Measurements from ENCODE around the gene COL28A1. TPM values are rescaled to one million over a fixed set of nuclear protein-coding genes. Genes with fewer than 3 reads are reported as not detected.

The COL28A1 gene
- total and polyA plus RNA-seq, 3 experiments from 2014 or later, result not detected

GRCh38 chr7:7432979-7433378, 102.7 kb downstream of the COL28A1 start:
- H3K27me3 Mint-ChIP-seq, result peaks cover 15 to 48% of the 10 kb centered on the region in 2 donors
- no peaks in the 10 kb centered on the region for H3K4me1 Mint-ChIP-seq
- H3K36me3 Mint-ChIP-seq, result no peaks in the 10 kb centered on the region
- H3K9me3 ChIP-seq (ENCODE audit: low read length), result no peaks in the 10 kb centered on the region
- no peaks in the 10 kb centered on the region for H3K9me3 Mint-ChIP-seq
- CTCF ChIA-PET, result no interaction called here
- H3K36me3 ChIP-seq (ENCODE audit: insufficient read depth, low read length), result no peaks in the 10 kb centered on the region
- DNase-seq, result no peak
- POLR2A ChIA-PET, result no interaction called here
- H3K27ac Mint-ChIP-seq, result no peak overlapping the region
- H3K27me3 ChIP-seq (ENCODE audit: insufficient read depth, low read length, poor library complexity, severe bottlenecking), result peaks cover 6% of the 10 kb centered on the region
- H3K4me3 ChIP-seq (ENCODE audit: low read length), result no peak overlapping the region
- H3K4me1 ChIP-seq (ENCODE audit: insufficient read depth, low read length), result no peaks in the 10 kb centered on the region
- no peak overlapping the region for H3K27ac ChIP-seq (ENCODE audit: low read depth, low read length)
- H3K4me3 Mint-ChIP-seq, result no peak overlapping the region

DNA sequence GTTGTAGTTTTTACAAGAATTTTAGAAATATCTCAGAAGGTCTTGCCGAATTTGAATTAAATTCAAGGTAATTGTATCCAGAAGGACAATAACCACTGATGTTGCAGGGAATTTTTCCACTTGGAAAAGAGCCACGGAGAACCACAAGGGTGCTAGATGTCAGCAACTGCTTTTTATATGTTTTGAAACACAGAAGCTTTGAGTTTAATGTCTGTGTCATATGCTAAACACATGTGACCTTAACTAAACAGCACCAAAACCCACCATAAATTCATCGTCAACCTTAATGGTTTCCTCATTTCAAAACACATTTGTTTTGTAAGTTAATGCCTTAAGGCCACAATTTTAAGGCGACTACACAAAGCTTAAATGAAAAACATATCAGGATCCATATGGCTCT, 106.9 kb downstream of the COL28A1 start:
- no peak for DNase-seq
- peaks cover 6% of the 10 kb centered on the region for H3K27me3 ChIP-seq (ENCODE audit: insufficient read depth, low read length, poor library complexity, severe bottlenecking)
- ChIA-PET CTCF (no interaction called here), POLR2A (no interaction called here)
- H3K9me3 Mint-ChIP-seq, result no peaks in the 10 kb centered on the region
- no peak overlapping the region for H3K27ac ChIP-seq (ENCODE audit: low read depth, low read length)
- H3K4me1 ChIP-seq (ENCODE audit: insufficient read depth, low read length), result no peaks in the 10 kb centered on the region
- no peak overlapping the region for H3K27ac Mint-ChIP-seq
- no peak overlapping the region for H3K4me3 ChIP-seq (ENCODE audit: low read length)
- no peaks in the 10 kb centered on the region for H3K9me3 ChIP-seq (ENCODE audit: low read length)
- no peaks in the 10 kb centered on the region for H3K36me3 Mint-ChIP-seq
- H3K36me3 ChIP-seq (ENCODE audit: insufficient read depth, low read length), result no peaks in the 10 kb centered on the region
- peaks cover 11 to 32% of the 10 kb centered on the region in 2 donors for H3K27me3 Mint-ChIP-seq
- peaks cover 6 to 14% (median 9%) of the 10 kb centered on the region in 3 donors for H3K4me1 Mint-ChIP-seq
- H3K4me3 Mint-ChIP-seq, result no peak overlapping the region

- Histone ChIP-seq H3K27ac (ENCODE audit: low read depth, low read length) (no peak overlapping the region), H3K9me3 (ENCODE audit: low read length) (no peaks in the 10 kb centered on the region), H3K27me3 (ENCODE audit: insufficient read depth, low read length, poor library complexity, severe bottlenecking) (peaks cover 6% of the 10 kb centered on the region), H3K4me1 (ENCODE audit: insufficient read depth, low read length) (no peaks in the 10 kb centered on the region), H3K36me3 (ENCODE audit: insufficient read depth, low read length) (no peaks in the 10 kb centered on the region), H3K4me3 (ENCODE audit: low read length) (no peak overlapping the region)
- Mint-ChIP-seq H3K4me3 (no peak overlapping the region), H3K9me3 (no peaks in the 10 kb centered on the region), H3K27ac (peak overlapping the region in 1 of 8 donors; percentile 8), H3K36me3 (no peaks in the 10 kb centered on the region), H3K4me1 (peaks cover 6 to 14% (median 9%) of the 10 kb centered on the region in 3 donors), H3K27me3 (peaks cover 11 to 28% of the 10 kb centered on the region in 2 donors)
- ChIA-PET POLR2A (no interaction called here), CTCF (no interaction called here)
- DNase-seq, result no peak
These were observed 108.3 kb downstream of the COL28A1 start for GRCh38 chr7:7427363-7427762.

DNA sequence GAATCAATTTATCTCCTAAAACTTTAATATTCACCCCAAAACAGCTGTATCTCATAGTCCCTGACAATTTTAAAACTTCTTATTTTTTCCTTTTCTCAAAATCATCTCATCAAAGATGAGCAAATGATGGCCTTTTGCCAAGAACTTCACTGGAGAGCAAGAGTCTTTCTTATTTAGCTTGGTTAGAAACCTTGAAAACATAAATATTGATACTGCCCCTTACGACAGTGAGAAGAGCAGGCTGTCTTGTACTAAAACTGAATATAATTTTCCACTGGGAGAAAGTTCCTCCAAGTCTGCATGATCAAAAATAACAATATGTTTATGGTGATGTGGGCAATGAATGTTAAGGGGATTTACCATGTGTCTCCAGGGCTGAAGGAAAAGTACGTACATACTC, 109.0 kb downstream of the COL28A1 start:
- H3K9me3 ChIP-seq (ENCODE audit: low read length), result no peaks in the 10 kb centered on the region
- no peaks in the 10 kb centered on the region for H3K36me3 ChIP-seq (ENCODE audit: insufficient read depth, low read length)
- H3K4me1 Mint-ChIP-seq, result peaks cover 6 to 14% (median 9%) of the 10 kb centered on the region in 3 donors
- H3K4me1 ChIP-seq (ENCODE audit: insufficient read depth, low read length), result no peaks in the 10 kb centered on the region
- no peak overlapping the region for H3K4me3 ChIP-seq (ENCODE audit: low read length)
- ChIA-PET POLR2A (no interaction called here), CTCF (interaction anchor here (1.3 kb wide), 1 partner anchor 10 kb away, joined by 3 read pairs; no protein-coding TSS in a partner anchor)
- H3K9me3 Mint-ChIP-seq, result no peaks in the 10 kb centered on the region
- no peak overlapping the region for H3K27ac ChIP-seq (ENCODE audit: low read depth, low read length)
- peaks cover 10 to 21% of the 10 kb centered on the region in 2 donors for H3K27me3 Mint-ChIP-seq
- no peak for DNase-seq
- H3K4me3 Mint-ChIP-seq, result peak overlapping the region in 1 of 7 donors; percentile 13
- H3K27ac Mint-ChIP-seq, result no peak overlapping the region
- no peaks in the 10 kb centered on the region for H3K36me3 Mint-ChIP-seq
- peaks cover 6% of the 10 kb centered on the region for H3K27me3 ChIP-seq (ENCODE audit: insufficient read depth, low read length, poor library complexity, severe bottlenecking)

DNA sequence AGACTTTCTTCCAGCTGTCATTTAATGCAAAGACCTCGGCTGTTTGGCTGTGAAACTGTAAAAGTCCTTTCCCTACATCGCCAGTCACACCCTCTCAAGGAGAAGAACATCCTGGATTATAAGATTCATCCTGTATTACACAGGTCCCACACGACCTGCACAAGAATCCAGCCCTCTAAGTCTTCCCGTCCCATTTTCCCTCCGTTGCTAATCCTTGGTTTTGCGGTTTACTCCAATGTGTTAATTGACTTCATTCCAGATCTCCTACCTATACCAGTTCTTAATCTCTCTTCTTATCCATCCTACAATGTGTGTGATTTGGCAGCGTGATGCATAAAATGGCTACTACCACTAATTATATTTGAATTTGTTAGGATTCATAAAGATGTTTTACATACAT, 110.4 kb downstream of the COL28A1 start:
- H3K4me3 ChIP-seq (ENCODE audit: low read length), result no peak overlapping the region
- no peak for DNase-seq
- no peaks in the 10 kb centered on the region for H3K27me3 ChIP-seq (ENCODE audit: insufficient read depth, low read length, poor library complexity, severe bottlenecking)
- Mint-ChIP-seq H3K9me3 (no peaks in the 10 kb centered on the region), H3K27ac (no peak overlapping the region), H3K4me1 (peaks cover 6 to 14% (median 9%) of the 10 kb centered on the region in 3 donors), H3K36me3 (no peaks in the 10 kb centered on the region), H3K4me3 (peak overlapping the region; percentile 3 to 67 (median 34)), H3K27me3 (peaks cover 3 to 10% of the 10 kb centered on the region in 2 donors)
- no peaks in the 10 kb centered on the region for H3K36me3 ChIP-seq (ENCODE audit: insufficient read depth, low read length)
- no peak overlapping the region for H3K27ac ChIP-seq (ENCODE audit: low read depth, low read length)
- no peaks in the 10 kb centered on the region for H3K4me1 ChIP-seq (ENCODE audit: insufficient read depth, low read length)
- H3K9me3 ChIP-seq (ENCODE audit: low read length), result no peaks in the 10 kb centered on the region
- CTCF ChIA-PET, result interaction anchor here (2.5 to 3.3 kb wide), 2 partner anchors 243 to 323 kb away, joined by 9 to 11 read pairs; partner anchors contain the start of gene C1GALT1
- POLR2A ChIA-PET, result no interaction called here

DNA sequence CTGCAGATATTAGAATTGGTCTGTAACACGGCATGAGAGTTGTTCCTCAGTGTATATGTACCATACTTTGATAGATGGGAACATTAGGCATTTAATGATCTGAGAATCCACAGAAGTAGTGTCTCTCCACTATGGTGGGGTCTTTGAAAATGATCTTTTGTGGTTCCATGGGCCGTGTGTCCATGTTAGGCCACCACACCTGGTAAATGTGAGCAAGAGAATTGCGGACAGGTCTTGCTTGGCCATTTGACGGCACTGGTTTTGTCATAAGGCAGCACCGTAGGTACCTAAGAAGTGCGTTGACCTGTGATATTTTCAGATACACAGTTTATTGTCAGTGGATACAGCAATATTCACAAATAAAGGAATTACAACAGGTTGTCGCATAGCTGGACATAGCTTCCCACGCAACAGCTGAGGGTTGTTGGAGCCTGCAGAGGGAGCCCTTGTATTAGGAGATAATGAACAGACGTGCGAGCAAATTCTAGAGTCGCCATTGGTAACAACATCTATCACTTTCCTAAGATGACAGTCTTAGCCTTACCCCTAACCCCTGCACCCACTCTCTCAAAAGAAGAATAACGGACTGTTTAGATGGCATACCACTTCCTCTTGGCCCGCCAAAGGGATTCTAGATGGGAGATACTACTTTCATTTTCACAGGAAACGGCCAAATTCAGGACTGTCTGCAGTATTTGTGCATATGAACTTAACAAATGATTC, 111.4 kb downstream of the COL28A1 start:
- H3K27me3 ChIP-seq (ENCODE audit: insufficient read depth, low read length, poor library complexity, severe bottlenecking), result no peaks in the 10 kb centered on the region
- peak overlapping the region; percentile 68 for H3K4me3 ChIP-seq (ENCODE audit: low read length)
- H3K36me3 ChIP-seq (ENCODE audit: insufficient read depth, low read length), result no peaks in the 10 kb centered on the region
- peaks cover 6 to 14% (median 9%) of the 10 kb centered on the region in 3 donors for H3K4me1 Mint-ChIP-seq
- H3K9me3 Mint-ChIP-seq, result no peaks in the 10 kb centered on the region
- POLR2A ChIA-PET, result no interaction called here
- H3K4me3 Mint-ChIP-seq, result peak overlapping the region in 5 of 7 donors; percentile 80 to 92 (median 85)
- CTCF ChIA-PET, result interaction anchor here (1.0 to 3.3 kb wide), 4 partner anchors 15 to 322 kb away, joined by 3 to 11 read pairs (median 6); partner anchors contain the start of gene C1GALT1
- H3K27ac ChIP-seq (ENCODE audit: low read depth, low read length), result no peak overlapping the region
- no peaks in the 10 kb centered on the region for H3K9me3 ChIP-seq (ENCODE audit: low read length)
- peaks cover 3 to 6% of the 10 kb centered on the region in 2 donors for H3K27me3 Mint-ChIP-seq
- no peaks in the 10 kb centered on the region for H3K4me1 ChIP-seq (ENCODE audit: insufficient read depth, low read length)
- peak overlapping the region in 6 of 8 donors; percentile 31 to 82 (median 71) for H3K27ac Mint-ChIP-seq
- peak in 4 of 5 donors; percentile 8 to 52 (median 30) for DNase-seq
- H3K36me3 Mint-ChIP-seq, result no peaks in the 10 kb centered on the region

GRCh38 chr7:7422641-7423040, 113.0 kb downstream of the COL28A1 start:
- Histone ChIP-seq H3K27ac (ENCODE audit: low read depth, low read length) (no peak overlapping the region), H3K27me3 (ENCODE audit: insufficient read depth, low read length, poor library complexity, severe bottlenecking) (no peaks in the 10 kb centered on the region), H3K4me1 (ENCODE audit: insufficient read depth, low read length) (no peaks in the 10 kb centered on the region), H3K36me3 (ENCODE audit: insufficient read depth, low read length) (no peaks in the 10 kb centered on the region), H3K4me3 (ENCODE audit: low read length) (no peak overlapping the region), H3K9me3 (ENCODE audit: low read length) (no peaks in the 10 kb centered on the region)
- ChIA-PET POLR2A (no interaction called here), CTCF (interaction anchor here (1.3 to 3.3 kb wide), 2 partner anchors 241 to 338 kb away, joined by 3 to 11 read pairs; partner anchors contain the start of gene C1GALT1)
- Mint-ChIP-seq H3K27me3 (no peaks in the 10 kb centered on the region), H3K4me3 (no peak overlapping the region), H3K27ac (no peak overlapping the region), H3K36me3 (no peaks in the 10 kb centered on the region), H3K4me1 (peaks cover 6 to 17% (median 9%) of the 10 kb centered on the region in 3 donors), H3K9me3 (no peaks in the 10 kb centered on the region)
- no peak for DNase-seq

- H3K27me3 Mint-ChIP-seq, result no peaks in the 10 kb centered on the region
- no peaks in the 10 kb centered on the region for H3K36me3 ChIP-seq (ENCODE audit: insufficient read depth, low read length)
- no peaks in the 10 kb centered on the region for H3K27me3 ChIP-seq (ENCODE audit: insufficient read depth, low read length, poor library complexity, severe bottlenecking)
- H3K9me3 ChIP-seq (ENCODE audit: low read length), result no peaks in the 10 kb centered on the region
- H3K36me3 Mint-ChIP-seq, result no peaks in the 10 kb centered on the region
- POLR2A ChIA-PET, result no interaction called here
- H3K4me1 ChIP-seq (ENCODE audit: insufficient read depth, low read length), result no peaks in the 10 kb centered on the region
- CTCF ChIA-PET, result no interaction called here
- H3K4me3 Mint-ChIP-seq, result no peak overlapping the region
- H3K27ac Mint-ChIP-seq, result no peak overlapping the region
- H3K9me3 Mint-ChIP-seq, result no peaks in the 10 kb centered on the region
- no peak for DNase-seq
- no peak overlapping the region for H3K27ac ChIP-seq (ENCODE audit: low read depth, low read length)
- H3K4me1 Mint-ChIP-seq, result peaks cover 10 to 22% (median 13%) of the 10 kb centered on the region in 3 donors
- H3K4me3 ChIP-seq (ENCODE audit: low read length), result no peak overlapping the region
These were observed 113.8 kb downstream of the COL28A1 start for GRCh38 chr7:7421826-7422225.
